Thyroid gland (tissue), 4 donors: ENCODE data around the gene IL22RA1.

ENCODE experiments used
- POLR2A ChIP-seq, 2 donors: fragments of 450-650 bp; IDR thresholded peaks; one replicate each; pipeline ENCODE4 v1.6.1; 2017; ENCODE audit warnings: antibody characterized with exemption in 2 of 2, mild to moderate bottlenecking in 2 of 2, moderate library complexity in 1 of 2
- TF ChIP-seq, protein P1 (sequence below), 6 experiments: fragments of 200-600 bp in 3 of 6; fragments of 450-650 bp in 3 of 6; sonication (generic) in 3 of 6; IDR thresholded peaks; one replicate each; pipeline ENCODE4 v1.5.1; 2016 to 2019; ENCODE audit warnings: antibody characterized with exemption in 6 of 6, mild to moderate bottlenecking in 2 of 6, inconsistent platforms in 1 of 6, moderate library complexity in 1 of 6

DNA sequence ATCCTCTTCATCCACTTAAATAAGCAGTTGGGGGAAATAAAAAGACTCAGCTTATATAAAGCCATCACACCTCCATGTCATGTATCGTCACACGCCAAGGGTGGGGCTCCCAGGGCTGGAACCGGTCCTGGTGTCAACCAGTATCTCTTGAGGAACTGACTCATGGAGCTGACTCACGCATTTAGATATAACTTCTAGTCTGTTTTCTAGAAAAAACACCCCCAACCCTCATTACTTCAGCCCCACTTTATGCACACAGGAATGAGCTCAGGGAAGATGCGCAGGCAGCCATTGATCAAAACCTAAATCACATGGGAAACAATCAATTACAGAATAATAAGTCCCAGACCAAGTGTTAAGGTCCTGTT lies 6.9 kb upstream of the IL22RA1 start:
- no peak for TF ChIP-seq POLR2A (IDR thresholded peaks at IDR 0.05)
- TF ChIP-seq, protein P1, sequence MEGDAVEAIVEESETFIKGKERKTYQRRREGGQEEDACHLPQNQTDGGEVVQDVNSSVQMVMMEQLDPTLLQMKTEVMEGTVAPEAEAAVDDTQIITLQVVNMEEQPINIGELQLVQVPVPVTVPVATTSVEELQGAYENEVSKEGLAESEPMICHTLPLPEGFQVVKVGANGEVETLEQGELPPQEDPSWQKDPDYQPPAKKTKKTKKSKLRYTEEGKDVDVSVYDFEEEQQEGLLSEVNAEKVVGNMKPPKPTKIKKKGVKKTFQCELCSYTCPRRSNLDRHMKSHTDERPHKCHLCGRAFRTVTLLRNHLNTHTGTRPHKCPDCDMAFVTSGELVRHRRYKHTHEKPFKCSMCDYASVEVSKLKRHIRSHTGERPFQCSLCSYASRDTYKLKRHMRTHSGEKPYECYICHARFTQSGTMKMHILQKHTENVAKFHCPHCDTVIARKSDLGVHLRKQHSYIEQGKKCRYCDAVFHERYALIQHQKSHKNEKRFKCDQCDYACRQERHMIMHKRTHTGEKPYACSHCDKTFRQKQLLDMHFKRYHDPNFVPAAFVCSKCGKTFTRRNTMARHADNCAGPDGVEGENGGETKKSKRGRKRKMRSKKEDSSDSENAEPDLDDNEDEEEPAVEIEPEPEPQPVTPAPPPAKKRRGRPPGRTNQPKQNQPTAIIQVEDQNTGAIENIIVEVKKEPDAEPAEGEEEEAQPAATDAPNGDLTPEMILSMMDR (IDR thresholded peaks at IDR 0.05), result no peak
